GM03348 (cell line): ENCODE results near the gene TPT1.
"Not testable (repeated sequence)": the region's sequence is repeated elsewhere in the genome, so short reads cannot be mapped to it uniquely, and the experiment has no call there.

Source experiments
- DNase-seq: peaks from one replicate; pipeline ENCODE4 v3.0.0; 2012; ENCODE audit warnings: low spot score

Gene TPT1

DNA sequence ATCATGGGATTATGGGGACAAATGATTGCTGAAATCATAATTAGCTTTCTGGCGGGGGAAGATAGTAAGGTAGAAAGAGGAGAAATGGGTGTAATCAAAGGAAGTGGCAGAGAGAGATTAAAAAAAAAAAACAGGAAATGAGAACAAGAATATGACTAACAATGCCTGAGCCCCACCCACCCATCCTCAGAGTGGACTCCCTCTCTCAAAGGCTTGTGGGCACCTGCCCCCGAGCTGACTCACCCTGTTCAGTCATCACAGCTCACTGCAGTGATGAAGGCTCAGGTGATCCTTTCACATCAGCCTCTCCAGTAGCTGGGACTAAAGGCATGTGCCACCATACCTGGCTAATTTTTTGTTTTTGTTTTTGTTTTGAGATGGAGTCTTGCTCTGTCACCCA is 26.4 kb upstream of the TPT1 start:
- DNase-seq = peak; percentile 81

DNA sequence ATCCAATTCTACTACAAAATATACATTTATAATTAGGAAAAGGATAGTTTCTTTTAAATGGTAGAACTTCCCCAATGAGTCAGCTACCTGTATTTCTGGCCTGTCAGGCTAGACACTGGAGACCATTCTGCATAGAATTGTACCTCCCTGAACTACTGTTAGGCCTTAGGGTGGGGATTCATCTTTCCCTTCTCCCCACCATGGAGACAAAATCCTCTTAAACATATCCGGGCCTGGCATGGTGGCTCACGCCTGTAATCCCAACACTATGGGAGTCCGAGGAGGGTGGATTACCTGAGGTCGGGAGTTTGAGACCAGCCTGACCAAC is 24.5 kb upstream of the TPT1 start:
- no peak for DNase-seq

DNA sequence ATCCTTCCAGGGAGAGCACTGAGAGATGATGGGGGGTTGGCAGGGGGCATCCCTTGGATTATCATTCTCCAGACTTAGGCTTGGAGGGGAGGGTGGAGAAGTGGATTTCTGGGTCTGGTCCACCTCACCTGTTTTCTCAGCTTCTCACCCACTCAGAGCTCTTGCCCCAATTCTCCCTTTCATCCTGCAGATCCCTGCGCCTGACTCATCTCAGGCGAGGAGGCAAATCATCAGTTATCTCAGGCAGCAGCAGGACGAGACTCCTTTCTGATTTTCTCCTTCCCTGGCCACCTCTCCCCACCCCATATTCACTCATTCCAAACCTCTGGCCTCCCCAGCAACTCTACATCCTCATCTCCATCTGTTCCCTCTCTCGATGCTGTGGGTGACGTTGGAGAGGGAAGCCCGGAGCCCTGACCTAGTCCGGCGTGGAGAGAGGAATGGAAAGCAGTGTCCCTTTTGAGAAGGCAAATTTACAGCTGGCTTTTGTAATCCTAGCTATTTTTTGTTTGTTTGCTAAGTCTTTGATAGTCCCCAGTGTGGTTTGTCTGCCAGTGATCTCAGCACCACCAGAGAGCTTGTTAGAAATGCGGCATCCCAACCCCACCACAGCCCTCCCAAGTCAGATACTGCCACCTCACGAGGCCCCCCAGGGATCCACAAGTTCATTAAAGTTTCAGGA is 24.0 kb upstream of the TPT1 start:
- no peak for DNase-seq

DNA sequence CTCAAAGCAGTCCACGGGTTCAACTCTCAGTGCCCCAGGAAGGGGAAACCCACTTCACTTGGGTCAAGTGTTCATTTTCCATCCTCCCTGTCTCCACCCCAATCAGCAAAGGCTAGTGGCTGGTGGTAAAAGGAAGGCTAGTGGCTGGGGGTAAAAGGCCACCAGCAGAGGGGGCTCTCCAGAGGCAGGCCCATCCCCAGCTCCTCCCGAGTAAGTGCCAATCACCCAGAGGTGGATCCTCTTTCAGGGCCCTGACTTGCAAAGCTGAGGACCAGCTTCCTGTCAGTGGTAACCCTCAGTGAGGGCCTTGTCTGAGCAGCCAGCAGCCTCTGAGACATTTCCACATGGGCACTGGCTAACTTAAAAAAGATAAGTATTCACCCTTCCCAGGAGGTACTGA is 22.0 kb upstream of the TPT1 start:
- DNase-seq = no peak

DNA sequence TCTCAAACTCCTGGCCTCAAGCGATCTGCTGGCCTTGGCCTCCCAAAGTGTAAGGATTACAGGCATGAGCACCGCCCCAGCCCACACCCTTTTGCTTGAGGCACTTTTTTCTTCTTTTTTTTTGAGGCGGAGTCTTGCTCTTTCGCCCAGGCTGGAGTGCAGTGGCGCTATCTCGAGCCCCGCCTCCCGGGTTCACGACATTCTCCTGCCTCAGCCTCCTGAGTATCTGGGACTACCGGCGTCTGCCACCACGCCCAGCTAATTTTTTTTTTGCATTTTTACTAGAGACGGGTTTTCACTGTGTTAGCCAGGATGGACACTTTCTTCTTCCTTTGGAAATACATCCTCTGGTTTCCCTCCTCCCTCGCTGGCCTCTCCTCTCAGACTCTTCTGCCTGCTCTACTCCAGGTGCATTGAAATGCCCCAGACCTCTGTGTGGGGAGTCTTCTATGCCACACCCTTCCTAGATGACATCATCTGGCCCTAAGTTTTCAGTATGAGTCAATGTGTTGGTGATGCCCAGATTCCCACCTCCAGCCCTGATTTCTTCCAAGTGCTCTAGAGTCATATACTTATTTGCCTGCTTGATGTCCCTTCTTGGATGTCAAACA is 20.7 kb upstream of the TPT1 start:
- peak; percentile 30 for DNase-seq

DNA sequence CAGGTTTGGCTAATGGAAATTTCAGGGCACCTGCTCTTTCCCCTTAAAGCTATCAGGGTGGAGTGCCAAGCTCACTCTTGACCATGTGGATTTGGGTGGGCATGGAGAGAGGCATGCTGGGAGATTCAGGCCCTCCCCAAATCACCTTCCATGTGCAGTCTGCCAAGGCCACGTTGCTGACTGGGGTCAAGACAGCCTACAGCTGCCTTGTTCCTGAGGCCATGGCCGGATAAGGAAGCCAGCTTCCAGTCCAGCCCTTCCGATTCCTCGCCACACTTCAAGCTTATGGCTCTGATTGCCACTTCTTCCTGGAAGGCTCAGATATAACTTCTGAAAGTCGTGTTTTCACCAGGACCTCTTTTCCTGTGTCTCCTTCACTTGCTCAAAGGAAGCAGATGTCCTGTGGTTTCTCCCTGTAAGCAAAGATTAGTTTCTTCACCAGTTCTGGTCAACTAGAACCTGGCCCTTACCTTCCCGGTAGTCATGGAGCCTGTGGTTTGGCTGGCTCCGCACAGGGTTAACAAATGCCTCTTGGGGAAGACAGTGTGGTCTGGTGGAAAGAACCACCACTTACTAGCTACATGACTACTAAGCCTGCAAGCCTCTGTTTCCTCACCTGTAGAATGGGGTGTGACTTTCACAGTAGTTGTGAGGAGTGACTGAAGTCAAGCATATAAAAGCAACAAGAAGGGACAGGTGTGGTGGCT is 16.1 kb upstream of the TPT1 start:
- no peak for DNase-seq

DNA sequence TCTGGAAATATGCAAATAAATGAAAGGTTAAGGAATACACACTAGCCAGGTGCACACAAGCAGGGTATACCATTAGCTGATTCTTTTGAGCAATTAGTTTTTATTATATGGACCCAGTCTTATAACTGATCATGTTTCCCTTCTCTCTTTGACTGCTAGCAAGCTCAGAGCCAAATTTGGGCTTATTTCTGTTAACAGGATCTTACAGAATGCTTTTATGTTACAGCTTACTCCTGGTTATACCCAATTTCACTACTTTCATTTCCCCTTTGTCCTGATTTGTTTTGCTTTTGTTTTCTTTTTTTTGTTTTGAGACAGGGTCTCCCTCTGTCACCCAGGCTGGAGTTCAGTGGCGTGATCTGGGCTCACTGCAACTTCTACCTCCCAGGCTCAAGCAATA is 12.9 kb upstream of the TPT1 start:
- no peak for DNase-seq

DNA sequence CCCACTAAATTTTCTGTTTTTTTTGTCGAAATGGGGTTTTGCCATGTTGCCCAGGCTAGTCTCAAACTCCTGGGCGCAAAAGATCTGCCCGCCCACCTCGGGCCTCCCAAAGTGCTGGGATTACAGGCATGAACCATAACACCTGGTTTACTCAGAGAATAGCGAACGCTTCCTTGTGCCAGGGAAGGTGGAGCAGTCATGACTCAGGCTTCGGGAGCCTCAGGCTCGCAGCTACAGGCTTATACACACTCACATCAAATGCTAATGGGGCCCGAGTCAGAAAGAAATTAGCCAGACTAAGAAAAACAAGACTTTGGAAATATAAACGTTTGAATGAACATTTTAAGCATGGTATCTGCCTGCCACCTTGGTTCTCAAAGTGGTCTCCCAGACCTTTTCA is 11.0 kb upstream of the TPT1 start:
- no peak for DNase-seq

DNA sequence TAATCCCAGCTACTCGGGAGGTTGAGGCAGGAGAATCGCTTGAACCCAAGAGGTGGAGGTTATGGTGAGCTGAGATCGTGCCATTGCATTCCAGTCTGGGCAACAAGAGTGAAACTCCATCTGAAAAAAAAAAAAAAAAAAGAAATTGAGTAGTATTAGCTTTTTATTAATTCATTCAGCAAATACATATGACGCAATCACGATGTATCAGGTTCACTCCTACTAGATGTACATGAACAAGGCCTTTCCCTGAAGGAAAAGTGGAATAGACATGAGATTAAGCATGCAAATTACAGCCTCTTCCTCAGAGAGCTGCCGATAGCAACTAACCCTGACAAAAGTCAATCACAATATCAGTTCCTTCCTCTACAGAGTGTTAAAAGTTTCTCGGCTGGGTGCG is 9.2 kb upstream of the TPT1 start:
- no peak for DNase-seq

DNA sequence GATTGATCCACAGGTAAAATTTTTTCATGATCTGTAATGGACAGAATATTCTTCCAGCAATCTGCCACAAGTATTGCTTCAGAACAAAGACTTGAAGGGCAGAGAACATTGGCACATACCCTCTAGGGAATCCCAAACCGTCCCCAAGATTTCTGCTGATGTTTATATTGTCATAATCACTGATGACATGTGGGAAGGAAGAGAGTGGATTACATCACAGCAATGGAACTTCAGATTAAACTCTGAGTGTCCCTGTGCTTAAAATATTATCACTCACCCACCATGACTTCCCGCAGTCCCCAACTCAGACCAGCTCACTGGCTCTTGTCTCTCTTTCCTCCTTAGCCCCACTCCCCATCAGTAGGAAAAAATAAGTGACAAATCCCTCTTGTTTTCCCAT is 8.5 kb upstream of the TPT1 start:
- no peak for DNase-seq

DNA sequence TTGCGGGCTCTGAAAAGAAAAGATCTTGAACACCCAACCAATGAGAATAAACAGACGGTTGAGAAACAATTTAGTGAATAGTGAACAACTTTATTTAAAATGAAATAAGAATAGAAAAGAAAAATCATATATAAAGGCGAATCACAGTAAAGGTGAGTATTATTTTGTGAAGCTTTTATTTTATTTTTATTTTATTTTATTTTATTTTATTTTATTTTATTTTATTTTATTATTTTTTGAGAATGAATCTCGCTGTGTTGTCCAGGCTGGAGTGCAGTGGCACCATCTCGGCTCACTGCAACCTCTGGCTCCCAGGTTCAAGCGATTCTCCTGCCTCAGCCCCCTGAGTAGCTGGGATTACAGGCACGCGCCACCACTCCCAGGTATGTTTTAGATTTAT is 3.1 kb upstream of the TPT1 start:
- DNase-seq = not testable (repeated sequence)

DNA sequence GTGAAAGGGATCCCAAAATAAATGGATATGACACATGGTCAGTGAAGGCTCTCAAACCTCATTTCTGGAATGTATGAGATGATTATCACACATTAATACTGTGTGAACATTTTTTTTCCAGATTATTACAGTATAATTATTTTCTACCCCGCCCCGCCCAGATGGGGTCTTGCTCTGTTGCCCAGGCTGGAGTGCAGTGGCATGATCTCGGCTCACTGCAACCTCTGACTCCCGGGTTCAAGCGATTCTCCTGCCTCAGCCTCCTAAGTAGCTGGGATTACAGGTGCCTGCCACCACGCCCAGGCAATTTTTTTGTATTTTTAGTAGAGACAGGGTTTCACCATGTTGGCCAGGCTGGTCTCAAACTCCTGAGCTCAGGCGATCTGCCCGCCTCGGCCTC is 2.1 kb upstream of the TPT1 start:
- DNase-seq = not testable (repeated sequence)

DNA sequence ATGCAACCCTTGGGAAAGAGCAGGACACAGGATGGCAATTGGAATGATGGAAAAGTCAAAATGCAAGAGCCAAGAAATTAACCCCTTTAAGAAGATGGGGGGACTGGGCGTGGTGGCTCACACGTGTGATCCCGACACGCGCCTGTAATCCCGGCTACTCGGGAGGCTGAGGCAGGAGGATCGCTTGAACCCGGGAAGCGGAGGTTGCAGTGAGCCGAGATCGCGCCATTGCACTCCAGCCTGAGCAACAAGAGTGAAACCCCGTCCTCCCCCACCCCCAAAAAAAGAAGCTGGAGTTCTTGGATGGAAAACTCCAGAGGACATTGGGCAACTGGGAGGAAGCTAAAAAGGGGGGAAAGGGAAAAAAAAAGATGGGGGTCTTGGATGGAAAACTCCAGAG is 1.7 kb upstream of the TPT1 start:
- not testable (repeated sequence) for DNase-seq

DNA sequence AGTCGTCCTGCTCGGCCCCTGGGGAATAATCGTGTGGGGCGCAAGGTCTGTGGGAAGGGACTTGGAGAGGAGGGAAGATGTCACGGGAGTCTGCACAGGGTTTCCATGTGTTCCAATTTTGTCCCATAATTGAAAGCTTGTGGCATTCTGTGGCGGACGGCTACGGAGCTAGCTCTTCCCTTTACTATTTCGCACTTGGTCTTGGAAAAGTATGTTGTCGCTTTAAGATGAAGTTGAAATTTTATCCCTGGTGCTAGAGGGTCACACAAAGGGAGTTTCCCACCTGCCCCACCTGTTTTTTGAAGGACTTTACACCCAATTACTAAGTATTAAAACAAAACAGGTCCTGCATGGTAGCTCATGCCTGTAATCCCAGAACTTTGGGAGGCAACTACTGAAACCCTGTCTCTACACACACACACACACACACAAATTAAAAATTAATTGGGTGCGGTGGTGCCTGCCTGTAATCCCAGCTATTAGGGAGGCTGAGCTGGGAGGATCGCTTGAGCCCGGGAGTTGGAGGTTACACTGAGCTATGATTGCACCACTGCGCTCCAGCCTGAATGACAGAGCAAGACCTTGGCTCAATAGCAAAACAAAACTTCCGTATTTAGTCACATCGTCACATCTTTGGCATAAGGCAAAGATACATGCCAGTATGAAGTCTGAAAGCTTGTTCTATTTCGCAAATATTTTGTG is 967 bp upstream of the TPT1 start:
- peak; percentile 44 for DNase-seq

DNA sequence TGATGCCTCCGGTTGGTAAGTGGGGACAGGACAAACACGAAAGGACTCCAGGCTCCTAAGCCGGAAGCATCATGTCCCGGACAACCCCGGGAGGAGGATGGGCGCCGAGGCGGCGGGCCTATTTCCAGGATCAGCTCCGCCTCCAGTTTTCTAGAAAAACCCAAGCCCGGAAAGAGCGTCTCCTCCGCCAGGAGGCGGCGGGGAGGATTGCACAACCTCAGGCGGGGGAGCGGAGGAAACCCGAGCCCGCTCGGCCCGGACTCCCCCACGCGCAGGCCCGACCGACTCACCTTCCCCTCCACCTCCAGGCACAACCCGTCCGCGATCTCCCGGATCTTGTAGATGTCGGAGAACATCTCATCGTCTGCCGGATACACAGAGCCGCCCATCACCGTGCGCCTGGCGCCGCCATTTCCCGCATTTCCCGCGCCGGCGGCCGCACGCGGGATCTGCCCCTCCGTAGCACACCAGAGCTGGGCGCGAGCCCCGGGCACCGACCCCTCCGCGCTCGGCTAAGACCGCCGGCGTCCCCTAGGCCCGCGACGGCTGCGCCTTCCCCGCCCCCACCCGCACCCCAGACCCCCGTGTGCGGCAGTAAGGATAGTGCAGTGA is 455 bp downstream of the TPT1 start:
- peak; percentile 90 for DNase-seq

DNA sequence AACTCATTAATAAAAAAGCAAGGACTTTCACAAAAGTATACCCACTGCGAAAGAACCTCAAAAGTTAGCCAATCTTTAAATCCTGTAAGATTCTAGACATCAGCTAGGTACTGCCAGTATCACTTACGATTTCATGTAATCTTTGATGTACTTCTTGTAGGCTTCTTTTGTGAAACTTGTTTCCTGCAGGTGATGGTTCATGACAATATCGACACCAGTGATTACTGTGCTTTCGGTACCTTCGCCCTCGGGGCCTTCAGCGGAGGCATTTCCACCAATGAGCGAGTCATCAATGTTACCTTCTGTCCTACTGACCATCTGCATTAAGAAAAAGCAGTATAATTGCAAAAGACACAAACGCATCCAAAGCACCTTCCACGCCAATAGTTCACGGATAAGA is 1.1 kb downstream of the TPT1 start:
- DNase-seq = no peak

DNA sequence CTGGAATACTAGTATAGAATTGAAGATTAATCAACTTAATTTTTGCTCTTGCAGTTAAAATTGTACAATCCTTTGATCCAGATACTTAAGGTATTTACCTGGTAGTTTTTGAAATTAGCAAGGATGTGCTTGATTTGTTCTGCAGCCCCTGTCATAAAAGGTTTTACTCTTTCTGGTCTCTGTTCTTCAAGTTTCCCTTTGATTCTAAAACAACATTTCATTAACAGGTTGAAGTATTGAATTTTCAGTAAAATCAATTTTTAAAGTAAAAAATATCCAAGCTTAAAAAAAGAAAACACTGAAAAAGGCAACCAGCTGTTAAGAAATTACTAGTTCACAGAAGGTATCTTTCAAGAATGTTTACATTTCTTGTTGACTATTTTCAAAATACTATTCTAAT is 1.6 kb downstream of the TPT1 start:
- DNase-seq = no peak

DNA sequence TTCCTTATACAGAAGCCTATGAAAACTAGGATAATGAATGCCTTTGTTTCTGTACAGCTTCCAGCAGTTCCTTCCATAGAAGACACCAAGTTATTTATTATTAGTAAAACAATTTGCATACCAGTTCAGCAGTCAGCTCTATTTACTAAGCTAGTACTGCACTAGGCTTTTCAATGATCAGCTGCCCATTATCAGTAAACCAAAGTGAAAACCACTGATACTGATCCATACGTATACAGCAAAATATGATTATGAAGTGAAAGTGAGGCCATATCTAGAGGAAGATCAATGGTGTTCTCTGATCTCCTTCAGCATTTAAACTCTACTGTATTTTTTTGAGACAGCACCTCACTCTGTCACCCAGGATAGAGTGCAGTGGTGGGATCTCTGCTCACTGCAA is 3.2 kb downstream of the TPT1 start:
- no peak for DNase-seq

DNA sequence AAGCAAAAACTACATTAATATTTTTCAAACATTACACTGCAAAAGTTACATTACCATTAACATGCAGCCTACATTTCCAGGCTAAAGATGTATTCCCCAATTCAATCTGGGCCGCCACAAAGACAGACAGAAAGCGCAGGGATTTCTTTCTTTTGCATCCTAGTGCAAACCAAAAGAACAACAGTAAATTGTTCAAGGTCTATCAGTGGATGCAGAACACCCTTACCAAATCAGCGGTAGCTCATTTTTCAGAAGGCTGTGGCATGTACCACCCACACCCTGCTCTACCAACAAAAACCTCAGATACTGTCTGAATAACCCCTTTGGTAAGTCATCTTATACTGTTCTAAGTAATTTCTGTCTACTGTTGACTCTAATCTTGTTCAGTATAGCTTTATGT is 3.6 kb downstream of the TPT1 start:
- no peak for DNase-seq

DNA sequence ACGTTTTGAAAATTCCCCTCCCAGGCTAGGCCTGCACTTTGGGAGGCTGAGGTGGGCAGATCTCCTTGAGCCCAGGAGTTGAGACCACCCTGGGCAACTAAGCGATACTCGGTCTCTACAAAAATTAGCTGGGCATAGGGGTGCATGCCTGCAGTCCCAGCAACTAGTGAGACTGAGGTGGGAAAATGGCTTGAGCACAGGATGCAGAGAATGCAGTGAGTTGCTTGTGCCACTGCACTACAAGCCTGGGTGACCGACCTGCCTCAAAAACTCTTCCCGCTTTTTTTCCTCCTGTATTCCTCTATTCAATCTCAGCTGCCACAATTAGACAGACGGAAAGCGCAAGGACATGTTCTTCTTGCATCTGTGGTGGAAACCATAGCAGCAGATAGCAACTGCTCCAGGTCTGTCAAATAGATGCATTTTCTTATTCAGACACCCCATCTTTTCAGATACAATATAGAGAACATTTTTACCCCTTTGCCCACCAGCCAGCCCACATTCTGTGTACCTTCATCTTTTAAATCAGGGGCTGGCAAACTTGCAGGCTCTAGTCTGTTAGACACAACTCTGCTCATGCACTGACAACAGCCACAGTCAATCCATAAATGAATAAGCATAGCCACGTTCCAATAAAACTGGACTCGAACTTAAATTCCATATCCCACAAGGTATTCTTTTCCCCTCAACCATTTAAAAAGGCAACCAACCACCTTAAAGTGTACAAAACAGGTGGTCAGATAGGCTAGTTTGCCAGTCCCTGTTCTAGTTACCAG is 4.8 kb downstream of the TPT1 start:
- no peak for DNase-seq

DNA sequence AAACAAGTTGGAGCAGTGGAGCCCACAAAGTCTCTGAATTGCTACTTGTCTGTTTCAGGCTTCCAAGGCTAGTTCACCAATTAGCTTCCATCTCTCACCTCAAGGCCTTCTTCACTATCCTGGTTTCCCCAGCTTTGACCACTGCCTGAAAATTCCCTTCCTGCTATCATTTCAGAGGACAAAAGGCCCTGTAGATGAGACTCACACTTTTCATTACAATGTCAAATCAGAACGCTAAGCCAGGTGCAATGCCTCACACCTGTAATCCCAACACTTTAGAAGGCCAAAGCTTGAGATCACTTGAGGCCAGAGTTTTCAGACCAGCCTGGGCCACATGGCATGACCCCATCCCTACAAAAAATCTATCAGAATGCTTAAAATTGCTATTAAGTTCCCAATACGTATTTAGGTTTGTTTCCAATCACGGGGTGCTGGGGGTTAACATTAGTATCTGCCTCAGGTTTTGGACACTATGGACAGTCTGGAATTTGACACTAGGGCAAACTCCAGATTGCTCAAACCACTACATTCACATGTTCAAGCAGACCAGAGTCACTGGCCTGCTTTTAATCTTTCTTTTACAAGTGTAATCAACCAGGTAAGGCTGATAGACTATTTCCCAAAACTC is 5.5 kb downstream of the TPT1 start:
- no peak for DNase-seq
